Measurements from ENCODE around the gene C3orf52.
A peak's percentile ranks its signal among the peaks of the same experiment; 100 is the strongest.

The C3orf52 gene

GRCh38 chr3:112136959-112137693 lies 50.9 kb downstream of the C3orf52 start:
- peak in 1 of 3 donors; percentile 36 for DNase-seq (ENCODE audit: low read depth in 3 of 3)

- no peak for DNase-seq (ENCODE audit: low read depth in 3 of 3)
Observed at GRCh38 chr3:112137781-112138180, 51.6 kb downstream of the C3orf52 start.

DNA sequence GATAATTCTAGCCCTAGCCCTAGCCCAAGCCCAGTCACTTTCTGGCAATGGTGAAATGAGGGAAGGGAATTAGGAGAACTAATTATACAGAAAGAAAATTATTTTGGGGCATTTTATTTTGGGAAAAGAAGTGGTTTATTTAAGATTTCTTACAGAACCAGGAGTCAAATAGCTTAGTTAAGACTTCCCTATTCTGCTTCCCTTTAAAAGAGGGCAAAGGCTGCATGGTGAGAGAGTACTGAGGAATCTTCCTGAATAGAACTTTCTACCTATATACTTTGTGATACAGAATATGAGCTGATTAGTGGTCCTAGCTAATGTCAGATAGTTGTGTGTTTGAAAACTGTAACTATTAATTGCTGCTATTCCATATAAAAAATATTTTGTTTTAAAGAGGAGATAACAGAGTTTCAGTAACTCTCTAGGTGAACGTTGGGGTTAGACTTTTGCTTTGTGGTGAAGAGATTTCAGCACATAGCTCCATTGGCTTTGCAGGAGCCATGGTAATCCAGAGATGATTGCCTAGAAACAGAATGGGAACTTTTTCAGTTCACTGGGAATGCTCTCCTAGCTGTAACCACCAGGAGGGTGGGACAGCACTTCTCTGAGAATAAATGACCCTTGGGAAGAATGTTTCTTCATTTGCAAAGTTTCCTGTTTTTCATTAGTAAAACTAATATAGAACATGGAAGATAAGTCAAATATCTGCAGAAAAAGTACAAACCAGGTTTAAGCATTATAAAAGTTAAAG lies 52.2 kb downstream of the C3orf52 start:
- no peak for DNase-seq (ENCODE audit: low read depth in 3 of 3)

- DNase-seq (ENCODE audit: low read depth in 3 of 3) = no peak
Observed at GRCh38 chr3:112140584-112140983, 54.4 kb downstream of the C3orf52 start.

DNA sequence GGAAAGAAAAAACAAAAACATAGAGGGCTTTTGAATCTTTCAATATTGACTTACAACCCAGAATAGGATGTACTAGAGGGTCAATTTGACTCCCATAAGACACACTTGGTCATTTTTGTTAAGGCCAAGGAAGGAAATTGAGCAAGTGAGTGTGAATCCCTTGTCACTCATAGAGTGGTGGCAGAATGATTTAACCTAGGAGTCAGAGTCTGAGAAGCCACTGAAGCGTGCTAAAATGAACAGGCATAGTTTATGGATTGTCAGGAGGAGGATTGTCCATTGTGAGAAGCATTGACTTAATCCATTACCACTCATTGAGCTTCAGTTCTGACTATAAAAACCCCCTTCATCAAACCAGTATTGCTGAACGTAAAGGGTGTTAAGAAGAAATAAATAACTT lies 55.1 kb downstream of the C3orf52 start:
- no peak for DNase-seq (ENCODE audit: low read depth in 3 of 3)

DNA sequence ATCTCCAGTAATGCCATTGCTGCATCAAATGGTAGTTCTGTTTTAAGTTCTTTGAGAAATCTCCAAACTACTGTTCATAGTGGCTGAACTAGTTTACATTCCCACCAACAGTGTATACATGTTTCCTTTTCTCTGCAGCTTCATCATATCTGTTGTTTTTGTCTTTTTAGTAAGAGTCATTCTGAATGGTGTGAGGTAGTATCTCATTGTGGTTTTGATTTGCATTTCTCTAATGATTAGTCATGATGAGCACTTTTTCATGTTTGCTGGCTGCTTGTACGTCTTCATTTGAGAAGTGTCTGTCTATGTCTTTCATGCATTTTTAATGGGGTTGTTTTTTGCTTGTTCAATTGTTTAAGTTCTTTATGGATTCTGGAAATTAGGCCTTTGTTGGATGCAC lies 57.1 kb downstream of the C3orf52 start:
- no peak for DNase-seq (ENCODE audit: low read depth in 3 of 3)

GRCh38 chr3:112143689-112144088 lies 57.5 kb downstream of the C3orf52 start:
- no peak for DNase-seq (ENCODE audit: low read depth in 3 of 3)

- no peak for DNase-seq (ENCODE audit: low read depth in 3 of 3)
Observed at GRCh38 chr3:112149136-112149535, 62.9 kb downstream of the C3orf52 start.

DNA sequence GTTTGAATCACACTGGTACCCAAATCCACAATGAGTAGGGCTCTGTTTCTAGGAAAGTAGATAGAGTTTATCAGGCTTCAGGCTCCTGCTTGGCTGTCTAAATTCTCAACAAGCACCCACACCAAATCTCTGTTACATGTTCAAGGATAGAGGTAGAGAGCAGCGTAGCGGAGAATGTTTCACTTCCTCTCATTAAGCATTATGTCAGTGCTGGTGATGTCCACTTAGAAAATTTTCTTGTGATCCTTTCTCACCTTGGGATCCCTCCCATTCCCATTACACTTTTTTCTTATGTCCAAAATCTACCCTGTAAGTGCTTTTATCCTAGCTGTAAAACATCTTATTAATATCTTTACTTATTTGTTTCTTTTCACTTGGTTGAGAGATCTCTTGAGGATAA lies 81.6 kb downstream of the C3orf52 start:
- no peak for DNase-seq (ENCODE audit: low read depth in 3 of 3)

Measured in stimulated activated CD4-positive, alpha-beta T cell treated with anti-CD3 and anti-CD28 coated beads, TNF-alpha, amount 100 ng/mL, for 48 hours (primary cell).